HG02642 (cell line): ENCODE results near the gene SCT.

ENCODE experiments used
- ATAC-seq: cut with Tn5 transposase; IDR thresholded peaks from one replicate; pipeline ENCODE4 v1.9.1; 2021; ENCODE audit warnings: mild to moderate bottlenecking; ENCODE audit not compliant: unreplicated experiment, poor library complexity

Gene SCT

GRCh38 chr11:623999-624704, 2.8 kb downstream of the SCT start:
- ATAC-seq: no peak

DNA sequence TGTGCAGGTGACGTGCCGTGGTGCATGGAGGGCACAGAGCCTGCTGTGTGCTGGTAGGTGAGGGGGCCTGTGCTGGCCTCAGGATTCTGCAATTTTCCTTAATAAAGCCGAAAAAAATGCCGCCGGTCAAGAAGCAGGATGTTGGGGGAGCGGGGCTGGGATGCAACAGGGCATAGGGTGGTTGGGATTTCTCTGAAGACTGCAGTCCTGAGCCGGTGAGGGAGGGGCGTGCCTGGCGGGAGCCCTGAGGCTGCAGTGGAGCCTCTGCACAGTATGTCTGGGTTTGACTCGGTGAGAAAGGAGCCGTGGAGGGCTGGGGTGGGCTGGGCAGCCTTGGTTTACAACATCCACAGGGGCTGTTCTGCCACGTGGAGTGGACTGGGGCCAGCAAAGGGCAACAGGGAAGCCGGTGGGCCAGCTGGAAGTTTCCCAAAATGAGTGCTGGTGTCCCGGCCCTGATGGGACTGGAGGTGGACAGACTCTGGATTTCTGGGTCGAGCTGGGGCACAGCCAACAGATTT, 3.6 kb downstream of the SCT start:
- no peak for ATAC-seq

DNA sequence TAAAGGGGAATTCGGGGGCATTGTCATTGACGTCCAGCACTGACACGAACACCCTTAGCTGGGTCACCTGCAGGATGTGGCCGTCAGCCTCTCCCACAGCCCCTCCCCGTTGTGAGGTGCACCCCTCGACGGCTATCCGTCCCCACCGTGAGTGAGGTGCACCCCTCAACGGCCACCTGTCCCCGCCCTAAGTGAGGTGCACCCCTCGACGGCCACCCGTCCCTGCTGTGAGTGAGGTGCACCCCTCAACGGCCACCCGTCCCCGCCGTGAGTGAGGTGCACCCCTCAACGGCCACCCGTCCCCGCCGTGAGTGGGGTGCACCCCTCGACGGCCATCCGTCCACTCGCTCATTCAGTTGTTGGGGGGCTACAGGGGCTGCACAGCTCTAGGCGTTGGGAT, 5.1 kb downstream of the SCT start:
- no peak for ATAC-seq

GRCh38 chr11:620935-621814, 5.8 kb downstream of the SCT start:
- no peak for ATAC-seq

GRCh38 chr11:620201-620600, 6.8 kb downstream of the SCT start:
- no peak for ATAC-seq

DNA sequence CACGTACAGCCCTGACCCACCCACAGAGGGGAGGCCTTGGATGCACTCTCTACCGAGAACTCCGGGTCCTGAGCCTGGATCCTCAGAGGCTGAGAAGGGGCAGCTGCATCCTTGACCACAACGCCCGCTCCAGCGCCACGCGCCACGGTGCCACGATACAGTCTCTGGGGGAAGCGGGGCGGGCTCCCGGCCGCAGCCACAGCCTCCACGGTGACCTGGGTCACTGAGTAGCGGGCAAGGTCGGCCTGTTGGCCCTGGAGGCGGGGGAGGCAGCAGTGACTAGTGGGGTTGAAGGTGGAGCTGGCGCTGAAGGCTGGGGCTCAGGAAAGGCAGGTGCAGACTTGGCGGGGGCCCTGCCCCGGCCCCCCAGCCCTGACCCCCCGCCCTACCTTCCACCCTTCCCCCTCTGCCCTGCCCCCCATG, 7.3 kb downstream of the SCT start:
- no peak for ATAC-seq

DNA sequence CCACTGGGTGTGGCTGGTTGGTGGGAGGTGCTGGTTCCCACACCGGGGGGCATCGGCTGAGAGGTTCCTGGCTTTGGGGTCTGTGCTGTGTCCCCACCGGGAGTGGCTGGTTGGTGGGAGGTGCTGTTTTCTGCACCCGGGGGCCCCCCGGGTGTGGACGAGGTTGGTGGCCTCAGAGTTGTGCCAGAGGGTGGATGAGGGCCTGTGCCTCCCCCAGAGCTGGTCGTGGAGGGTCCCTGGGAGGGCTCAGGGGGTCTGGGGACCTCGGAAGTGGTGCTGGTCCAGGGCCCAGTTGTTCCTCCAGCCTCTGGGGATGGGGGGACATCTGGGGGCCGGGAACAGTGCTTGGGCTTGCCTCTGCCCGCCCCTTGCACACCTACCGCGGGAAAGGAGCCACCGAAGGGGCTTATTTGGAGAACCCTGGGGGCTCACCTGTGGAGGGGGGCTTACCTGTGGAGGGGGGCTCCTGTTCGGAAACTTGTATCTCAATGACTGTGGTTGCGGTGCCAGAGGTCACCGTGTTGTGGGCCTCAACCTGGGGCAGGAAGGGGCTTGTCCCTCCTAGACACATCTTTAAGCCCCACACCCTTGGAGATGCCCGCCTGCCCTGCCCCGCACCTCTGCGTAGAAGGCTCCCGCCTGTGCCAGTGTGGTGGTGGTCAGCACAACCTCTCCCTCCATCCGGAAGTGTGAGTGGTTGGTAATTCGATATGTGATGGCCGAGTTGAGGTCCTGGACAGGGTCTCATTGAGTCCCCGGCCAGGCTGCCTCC, 7.9 kb downstream of the SCT start:
- no peak for ATAC-seq

GRCh38 chr11:617912-618682, 8.9 kb downstream of the SCT start:
- ATAC-seq: no peak

DNA sequence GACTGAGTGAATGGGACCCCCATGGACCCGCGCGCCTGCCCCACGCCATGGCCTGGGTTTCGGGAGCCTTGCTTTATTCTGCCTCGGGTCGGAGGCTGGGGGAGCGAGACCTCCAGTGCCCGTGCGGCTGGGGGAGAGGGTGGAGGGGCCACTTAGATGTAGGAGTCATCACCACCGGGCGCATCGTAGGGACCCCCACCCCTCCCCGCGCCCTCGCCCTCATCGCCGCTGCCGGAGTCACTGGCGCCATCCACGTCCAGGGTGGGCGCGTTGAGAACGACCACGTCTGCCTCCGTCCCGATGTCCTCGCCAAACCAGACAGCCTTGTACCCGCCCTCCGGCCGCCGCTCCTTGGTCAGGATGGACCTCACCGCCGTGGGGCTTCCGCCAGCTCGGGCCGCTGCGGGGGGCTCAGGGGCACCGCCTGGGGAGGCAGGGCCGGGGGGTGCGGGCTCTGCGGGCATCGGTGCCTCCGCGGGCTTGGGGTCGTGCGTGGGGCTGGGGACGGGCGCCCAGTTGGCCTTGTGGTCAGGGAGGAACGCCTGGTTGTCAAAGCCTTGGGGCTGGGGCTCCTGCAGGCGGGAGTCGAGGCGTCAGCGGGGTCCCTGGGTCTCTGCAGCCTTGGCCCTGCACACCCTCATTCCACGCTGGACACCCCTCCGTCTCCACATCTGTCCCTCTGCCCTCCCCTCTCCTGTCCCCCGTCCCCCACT, 9.6 kb downstream of the SCT start:
- ATAC-seq: no peak

DNA sequence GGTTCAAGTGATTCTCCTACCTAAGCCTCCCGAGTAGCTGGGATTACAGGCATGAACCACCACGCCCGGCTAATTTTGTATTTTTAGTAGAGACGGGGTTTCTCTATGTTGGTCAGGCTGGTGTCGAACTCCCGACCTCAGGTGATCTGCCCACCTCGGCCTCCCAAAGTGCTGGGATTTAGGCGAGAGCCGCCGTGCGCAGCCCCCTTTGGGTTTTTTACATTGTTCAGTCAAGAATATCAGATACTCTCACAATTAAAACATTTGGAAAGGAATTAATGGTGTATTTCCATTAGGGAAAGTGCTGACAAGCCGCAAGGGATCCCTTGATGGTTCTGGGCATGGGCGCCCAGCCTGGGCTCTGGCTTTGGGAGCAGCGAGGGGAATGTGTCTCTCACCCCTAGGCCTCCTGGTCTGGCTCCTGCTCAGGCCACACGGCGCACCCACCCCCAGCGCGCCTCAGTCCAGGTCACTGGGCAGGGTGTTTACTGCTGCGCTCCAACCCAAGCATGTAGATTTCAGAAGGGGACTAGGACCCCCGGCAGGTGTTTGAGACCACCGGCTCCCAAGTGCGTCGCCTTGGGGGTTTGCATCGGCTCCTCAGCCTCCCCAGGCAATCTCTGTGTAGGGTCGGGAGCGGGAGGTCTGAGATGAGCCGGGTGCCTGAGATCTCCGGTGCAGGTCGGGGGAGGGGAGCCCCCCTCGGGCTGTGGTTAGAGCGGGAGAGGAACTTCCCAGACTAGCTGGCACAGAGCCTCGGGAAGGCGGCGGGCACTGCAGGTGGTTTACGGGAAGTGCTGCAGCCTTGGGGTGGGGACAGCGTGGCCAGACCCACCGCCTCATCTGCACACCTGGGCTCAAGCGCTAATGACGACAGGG, 10.4 kb downstream of the SCT start:
- ATAC-seq: no peak

GRCh38 chr11:615504-616319, 11.3 kb downstream of the SCT start, which contains the start of gene IRF7:
Gene IRF7 (minus strand): TSS chr11:615950. CDS start chr11:615364, 586 bp downstream.
- ATAC-seq: peak; percentile 76

GRCh38 chr11:614623-615503, 12.1 kb downstream of the SCT start:
- no peak for ATAC-seq

GRCh38 chr11:614021-614622, 12.9 kb downstream of the SCT start:
- ATAC-seq: no peak

DNA sequence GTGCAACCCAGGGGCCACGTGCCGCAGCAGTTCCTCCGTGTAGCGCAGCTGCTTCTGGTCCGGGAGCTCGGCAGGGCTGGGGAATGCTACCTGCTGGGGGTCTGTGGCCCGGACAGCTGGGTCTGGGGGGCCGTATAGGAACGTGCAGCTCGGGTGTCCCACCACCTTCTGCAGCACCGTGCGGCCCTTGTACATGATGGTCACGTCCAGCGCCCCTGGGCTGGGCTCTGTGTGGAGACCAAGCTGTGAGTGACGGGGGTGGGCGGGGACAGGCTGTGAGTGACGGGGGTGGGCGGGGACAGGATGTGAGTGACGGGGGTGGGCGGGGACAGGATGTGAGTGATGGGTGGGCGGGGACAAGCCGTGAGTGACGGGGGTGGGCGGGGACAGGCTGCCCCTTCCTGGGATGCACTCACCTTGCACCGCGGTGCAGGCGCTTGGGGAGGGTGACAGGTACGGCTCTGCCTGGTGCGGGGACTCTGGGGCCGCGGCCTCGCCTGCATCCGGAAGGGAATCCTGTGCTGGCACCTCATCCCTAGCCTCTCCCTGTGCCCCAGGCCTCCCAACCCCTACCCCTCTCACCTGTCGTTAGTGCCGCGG, 13.5 kb downstream of the SCT start:
- no peak for ATAC-seq

- ATAC-seq: no peak
Observed at GRCh38 chr11:612961-613300, 14.1 kb downstream of the SCT start.
